Activated CD4-positive, CD25-positive, alpha-beta regulatory T cell treated with anti-CD3 and anti-CD28 coated beads, Interleukin-2, amount 50 U/mL, for 24 hours (primary cell): ENCODE measurements around the gene SP100.
"Not testable (repeated sequence)": the region's sequence is repeated elsewhere in the genome, so short reads cannot be mapped to it uniquely, and the experiment has no call there.

ENCODE experiments used
- ATAC-seq, 2 donors: fragments of 150-1000 bp; cut with Tn5 transposase; one replicate each; pipeline ENCODE4 v1.10.0; 2021; ENCODE audit warnings: mild to moderate bottlenecking in 1 of 2, moderate library complexity in 1 of 2

SP100 gene

DNA sequence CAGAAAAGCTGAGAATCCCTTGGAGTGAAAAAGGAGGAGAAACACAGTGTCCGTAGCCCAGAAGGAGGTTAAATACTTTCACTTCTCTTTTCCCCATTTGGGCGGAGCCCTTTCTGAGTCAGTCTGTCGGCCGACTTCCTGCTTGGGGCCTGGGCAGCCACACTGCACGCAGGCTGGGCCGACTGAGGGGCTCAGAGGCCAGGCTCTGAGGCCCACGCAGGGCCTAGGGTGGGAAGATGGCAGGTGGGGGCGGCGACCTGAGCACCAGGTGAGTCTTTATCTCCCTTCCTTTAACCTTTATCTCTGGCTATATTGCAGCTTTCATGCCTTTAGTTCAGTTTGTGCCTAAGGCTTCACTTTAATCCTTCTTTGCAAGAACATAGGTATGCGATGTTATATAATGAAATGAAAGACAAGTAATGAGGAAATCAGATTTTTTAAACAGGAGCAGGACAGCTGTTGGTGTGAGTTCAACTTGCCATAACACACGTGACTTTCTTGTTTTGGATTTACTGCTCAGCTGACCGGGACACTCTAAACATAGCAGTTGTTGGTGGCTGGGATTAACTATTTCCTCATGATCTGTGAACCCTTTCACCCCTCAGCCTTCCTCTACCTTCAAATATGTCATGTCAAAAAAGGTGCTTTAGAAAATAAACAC, at the start of gene SP100:
Gene SP100 (plus strand): TSS at position 141 of the 661 bp plus-strand sequence. CDS start 96 bp downstream, at position 237.
- peak; percentile 85 for ATAC-seq

DNA sequence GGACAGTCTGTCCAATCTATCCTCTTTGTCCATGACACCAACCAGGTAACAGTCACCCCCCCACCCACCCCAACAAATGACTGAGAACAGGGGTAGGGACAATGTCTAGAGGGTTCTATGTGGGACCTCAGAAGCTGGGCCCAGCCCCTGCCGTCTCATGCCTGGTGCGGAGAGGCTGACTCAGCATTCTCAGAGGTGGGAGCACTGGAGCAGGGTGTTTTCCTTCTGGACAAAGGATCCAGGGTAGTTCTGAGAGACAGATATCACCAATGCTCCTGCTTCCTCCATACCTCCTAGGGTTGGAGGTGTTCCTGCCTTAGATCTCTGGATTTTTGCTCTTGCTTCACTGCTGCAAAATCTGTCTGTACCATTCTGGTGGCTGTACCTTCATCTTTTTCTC, 33.9 kb upstream of the SP100 start:
- no peak for ATAC-seq

DNA sequence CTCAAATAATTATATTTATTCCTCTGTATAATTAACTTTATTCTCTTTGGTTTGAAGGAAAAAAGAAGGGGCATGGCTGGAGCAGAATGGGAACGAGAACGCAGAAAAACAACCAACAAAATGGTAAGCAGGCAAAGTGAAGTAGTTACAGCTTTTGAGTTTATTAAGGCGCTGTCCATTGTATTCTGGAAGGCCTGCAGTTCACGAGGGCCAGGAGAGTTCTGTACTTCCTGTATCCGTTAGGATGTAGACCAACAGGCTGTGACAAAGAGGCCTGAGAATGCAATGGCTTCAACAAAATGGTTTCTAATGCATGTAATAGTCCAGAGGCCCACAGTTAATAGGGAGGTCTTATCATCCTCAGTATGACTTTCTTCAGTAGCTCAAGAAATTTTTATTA, 32.5 kb upstream of the SP100 start:
- ATAC-seq, result no peak

DNA sequence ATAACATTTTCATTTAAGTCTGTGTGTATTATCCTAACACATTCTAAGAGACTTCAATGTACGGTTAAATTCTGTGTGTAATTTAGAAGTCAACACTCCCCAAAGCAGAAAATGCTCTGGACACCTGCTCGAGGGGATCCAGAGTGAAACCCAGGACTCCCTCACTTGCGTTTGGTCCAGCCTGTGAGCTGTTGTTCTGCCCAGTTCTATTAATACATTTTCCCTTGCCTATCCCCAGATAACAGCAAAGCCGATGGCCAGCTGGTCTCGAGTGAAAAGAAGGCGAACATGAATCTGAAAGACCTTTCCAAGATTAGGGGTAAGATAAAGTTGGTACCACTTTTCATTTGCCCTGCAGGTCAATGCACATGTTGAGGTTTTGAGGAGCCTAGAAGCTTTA, 31.0 kb upstream of the SP100 start:
- no peak for ATAC-seq

DNA sequence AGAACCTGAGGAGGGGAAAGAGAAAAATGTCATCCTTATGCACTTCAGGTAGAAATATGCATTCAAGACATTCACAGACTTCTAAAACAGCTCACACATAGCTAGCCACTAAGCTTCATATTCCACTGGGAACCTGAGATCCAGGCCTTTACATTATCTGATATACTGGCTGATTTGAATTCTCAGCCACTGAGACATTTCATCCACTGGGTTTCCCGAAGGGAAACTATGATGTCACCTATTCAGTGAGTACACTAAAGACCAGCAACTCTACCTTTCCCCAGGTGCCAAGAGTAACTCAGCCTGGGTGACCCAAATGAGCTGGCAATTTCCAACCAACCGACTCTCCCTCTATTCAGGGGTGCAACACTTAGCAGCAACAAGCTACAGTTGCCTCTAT, 21.7 kb upstream of the SP100 start:
- no peak for ATAC-seq

DNA sequence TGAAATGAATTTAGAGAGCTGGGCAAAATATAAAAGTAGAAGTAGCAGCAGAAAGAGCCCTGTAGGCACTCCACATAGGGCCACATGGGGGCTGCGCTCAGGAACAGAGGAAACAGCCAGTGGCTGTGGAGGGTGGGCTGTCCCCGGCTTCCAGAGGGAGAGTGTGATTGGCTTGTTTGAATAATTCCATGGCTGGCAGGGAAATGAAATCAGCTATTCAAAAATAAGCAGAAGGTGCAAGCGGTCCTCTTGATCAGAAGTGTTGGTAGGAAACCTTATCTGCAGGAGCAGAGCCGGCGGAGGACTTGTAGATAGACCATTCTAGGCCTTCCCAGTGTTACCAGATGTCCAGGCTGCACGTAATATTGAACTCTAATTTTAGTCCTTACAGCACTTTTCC, 17.3 kb upstream of the SP100 start:
- ATAC-seq, result not testable (repeated sequence)

DNA sequence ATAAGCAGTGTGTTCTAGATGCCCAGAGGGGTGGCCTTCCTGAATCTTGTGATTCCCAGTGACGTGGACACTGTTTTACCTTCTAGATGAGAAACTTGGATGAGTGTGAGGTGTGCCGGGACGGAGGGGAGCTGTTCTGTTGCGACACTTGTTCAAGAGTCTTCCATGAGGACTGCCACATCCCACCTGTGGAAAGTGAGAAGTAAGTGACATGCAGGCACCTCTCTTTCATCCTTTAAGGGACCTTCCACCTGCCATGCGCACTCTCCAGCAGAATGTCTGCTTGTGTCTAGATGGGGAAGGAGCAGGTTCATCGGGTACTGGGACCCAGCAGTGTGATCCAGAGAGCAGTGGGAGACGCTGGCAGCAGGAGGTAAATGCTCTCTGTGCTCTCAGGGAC, 16.0 kb upstream of the SP100 start:
- ATAC-seq, result no peak

DNA sequence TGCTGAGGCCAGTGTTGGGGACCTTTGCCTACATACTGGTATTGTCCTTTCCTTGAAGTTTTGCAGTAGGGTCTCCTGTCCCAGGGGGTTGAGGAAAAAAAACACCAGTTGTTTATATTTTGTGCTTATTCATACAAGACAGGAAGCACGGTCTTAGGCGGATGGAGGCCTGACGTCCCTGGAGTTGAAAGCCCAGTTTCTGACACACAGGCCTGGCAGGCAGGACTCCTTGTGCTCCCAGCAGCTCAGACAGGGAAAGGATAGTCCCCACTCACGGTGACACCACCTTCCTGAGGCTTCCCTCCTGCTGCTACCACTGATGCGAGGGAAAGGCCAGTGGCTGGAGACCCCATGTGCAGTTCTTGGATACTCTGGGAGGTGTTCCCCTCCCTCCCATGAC, 15.5 kb upstream of the SP100 start:
- no peak for ATAC-seq

DNA sequence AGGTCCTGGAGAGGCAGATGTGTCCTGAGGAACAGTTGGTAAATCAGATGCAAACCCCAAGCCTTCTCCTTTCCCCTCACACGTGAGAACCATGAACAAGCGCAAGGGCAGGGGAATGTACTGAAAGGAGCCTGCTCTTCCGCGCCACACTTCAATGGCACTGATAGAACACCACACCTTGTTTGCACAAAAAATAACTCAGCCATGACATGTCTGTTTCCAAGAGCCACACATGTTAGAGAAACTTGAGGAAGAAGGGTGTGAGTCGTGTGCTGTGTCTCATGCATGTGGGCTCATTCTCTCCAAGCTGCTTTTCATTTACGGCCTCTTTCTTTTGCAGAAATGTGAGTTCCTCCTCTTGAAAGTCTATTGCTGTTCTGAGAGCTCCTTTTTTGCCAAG, 15.0 kb upstream of the SP100 start:
- not testable (repeated sequence) for ATAC-seq

DNA sequence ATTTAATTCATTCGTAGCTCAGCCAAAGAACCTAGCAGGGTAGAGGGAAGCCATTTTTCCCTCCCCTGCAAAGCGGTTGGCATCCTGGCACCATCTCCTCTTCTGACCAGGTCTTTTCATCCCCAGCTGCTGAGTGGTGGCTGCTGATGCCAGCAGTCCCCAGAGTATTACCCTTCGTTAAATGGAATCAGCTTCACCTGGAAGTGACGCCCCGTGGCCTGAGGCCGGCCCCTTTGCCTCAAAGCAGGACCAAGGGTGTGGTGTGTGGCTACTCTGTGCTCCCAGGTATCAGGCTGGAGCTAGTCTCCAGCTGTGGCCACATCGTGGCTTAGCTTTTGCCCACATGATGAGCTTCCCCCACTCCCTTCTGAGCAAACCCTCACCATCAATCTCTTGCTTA, 12.3 kb upstream of the SP100 start:
- no peak for ATAC-seq

DNA sequence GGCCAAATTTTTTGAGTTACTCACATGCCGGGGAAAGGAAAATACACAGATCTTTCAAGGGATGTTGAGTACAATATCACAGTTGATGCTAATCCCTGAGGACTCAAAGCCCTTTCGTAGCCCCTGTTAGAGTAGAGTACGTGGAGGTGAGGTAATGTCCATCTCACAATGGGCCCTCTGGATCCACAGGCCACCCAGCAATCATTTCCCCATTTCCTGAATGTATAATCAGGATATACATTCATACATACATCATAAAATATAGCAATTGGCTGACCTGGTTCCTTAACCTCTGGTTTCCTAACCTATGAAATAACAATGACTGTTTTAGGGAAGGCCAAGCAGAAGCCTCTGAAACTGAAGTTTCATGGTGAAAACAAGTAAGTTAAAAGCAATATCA, 10.2 kb upstream of the SP100 start:
- ATAC-seq, result no peak

DNA sequence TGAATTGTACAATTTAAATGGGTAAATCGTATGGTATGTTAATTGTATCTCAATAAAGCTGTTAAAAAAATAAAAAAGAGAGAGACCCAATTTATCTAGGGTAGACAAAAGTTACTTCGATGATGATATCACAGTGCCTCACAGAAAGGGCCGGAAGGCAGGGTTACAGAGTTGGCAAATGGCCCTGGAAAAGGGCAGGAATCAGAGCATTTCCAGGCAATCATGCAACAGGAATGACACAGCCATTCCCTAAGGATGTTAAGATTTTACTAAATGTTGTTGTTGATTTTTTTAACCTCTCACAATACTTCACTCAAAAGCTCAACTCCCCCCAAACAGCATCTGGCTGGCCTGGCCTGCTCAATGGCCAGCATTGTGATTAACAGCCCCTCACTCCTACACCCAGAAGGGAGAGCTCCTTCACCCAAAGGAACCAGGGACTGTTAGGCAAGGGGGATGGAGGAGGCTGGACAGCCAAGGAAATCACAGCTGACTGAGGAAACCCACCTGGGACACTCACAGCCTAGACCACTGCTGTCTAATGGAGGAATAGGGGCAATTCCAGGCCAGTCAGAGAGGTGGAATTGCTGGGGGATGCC, 7.7 kb upstream of the SP100 start:
- ATAC-seq, result no peak

DNA sequence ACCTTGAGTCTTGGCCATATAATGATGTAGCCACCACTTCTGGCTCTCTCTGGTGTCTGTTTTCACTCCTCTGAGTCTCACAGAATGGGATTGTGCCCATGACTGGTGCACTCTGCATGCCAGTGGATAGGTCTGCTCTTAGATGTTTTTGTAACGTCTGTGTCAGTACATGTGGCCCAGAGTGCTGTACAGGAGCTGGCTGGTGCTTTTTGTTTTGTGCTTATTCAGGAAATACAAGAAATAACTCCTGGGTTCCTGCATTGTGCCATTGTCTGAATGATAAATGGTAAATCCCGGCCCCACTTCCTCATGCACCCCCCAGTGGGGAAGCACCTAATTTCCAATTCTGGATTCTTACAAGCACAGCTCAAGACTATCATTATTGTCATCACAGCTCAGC, 6.7 kb upstream of the SP100 start:
- not testable (repeated sequence) for ATAC-seq

DNA sequence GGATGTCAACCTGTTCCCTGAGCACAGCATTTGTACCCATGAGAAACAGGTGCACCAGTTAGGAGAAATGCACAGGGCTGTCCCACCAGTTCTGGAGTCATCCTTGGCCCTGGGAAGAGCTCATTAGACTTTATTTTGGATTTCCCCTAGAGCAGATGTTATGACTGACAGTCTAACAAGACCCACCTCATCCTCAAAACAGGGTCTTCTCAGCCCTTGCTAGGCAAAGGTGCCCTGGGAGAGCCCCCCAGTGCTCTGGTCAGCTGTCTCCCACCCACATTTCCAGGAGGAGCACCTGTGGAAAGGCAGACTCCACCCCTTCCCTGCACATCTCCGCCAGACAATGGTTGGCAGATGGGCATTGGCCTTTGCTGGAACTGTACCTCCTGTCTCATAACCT, 5.7 kb upstream of the SP100 start:
- no peak for ATAC-seq

DNA sequence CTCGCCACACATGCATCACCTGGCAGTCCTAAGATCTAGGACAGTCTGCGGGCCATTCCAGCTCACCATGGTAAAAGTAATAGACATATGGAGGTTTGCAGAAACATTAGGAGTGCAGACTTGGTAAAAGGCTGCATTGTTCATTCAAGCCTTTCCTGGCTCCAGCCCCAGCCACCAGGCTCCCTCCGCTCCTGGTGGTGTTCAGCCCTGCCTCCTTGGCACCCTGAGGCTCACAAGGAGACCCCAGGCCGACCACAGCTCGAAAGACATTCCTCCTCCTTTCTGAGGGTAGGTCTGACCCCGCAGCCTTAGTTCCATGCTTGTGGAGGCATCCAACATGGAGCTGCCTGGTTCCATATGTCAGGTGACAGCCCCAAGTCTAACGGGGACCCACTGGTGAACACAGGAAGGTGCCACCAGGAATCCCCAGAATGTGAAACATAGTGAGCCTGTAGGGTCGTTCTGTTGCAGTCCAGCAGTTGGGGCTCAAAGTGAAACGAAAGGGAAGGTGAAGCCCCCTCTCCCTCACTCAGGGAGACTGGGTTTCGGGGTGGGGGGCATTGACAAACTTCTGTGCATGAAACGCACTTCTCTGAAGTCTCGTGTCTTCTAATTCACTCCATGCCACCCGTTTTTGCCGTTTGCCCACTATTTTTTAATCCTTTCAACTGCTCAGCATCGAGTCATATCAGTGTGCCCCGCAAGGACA, 5.0 kb upstream of the SP100 start:
- no peak for ATAC-seq

DNA sequence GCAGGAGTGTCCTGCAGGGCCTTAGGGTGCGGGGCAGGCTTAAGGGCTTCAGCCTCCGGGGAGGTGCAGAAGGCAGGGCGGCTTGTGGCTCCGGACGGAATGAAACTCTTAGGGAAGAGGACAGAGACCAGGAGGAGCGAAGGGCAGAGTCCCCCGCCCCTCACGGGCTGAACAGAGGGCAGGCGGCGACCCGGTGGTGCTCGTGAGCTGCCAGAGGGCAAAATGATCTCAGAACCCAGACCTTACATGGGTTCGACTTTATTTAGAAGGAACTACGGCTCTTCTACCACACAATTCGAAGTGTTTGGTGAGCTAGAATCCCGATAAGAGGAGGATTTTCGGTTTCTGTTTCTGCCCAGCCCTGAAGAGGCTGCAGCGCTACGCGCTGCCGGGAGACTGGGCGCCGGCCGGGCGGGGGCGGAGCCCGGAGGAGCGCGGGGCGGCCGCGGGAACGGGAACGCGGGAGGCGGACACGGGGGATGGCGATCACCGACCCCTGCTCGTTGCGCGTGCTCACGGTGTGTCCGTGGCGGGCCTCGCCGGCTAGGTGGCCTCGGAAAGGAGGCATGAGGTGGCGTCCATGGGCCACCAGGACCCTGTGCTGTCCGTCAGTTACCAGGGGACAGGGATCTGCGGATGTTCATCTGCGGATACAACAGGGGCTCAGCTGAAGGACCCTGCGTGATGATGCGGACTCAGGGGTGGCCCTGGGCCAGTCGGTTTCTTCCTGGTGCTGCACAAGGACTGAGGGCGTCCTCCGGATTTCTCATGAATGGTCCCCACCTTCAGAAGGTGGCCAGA, 4.2 kb upstream of the SP100 start:
- ATAC-seq, result peak; percentile 74 to 77

DNA sequence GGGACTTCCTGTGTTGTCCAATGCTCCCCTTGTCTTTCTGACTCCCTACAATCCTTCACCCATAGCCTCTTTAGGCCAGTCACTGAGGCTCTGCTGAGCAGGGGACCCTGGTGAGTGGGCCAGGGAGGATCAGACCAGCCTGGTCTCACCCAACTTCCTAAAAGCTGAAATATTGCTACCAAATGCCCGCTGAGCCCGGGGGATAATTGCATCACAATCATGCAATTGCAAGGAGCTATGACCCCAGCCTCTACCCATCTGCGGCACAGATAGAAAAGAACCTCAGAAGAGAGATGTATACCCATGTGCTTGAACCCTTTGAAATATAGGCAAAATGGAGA, 3.7 kb upstream of the SP100 start:
- no peak for ATAC-seq

DNA sequence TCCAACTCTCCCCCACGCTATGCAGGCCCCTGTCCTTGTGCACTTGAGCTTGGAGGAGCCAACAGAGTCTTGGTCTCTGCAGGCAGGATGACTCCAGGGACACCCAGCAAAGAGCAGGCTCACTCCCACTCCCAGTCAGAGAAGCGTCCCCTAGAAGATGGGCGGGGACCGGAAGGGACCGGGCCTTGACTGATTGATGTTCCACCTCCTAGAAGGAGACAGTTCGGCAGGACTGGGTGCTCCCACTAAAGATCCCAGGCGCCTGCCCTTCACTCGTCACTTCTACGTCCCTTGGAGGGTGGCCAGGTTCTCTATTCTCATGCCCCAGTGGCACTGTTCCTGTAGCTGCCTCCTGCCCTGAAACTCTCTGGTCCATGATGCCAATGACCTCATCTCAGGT, 3.2 kb upstream of the SP100 start:
- ATAC-seq, result no peak

DNA sequence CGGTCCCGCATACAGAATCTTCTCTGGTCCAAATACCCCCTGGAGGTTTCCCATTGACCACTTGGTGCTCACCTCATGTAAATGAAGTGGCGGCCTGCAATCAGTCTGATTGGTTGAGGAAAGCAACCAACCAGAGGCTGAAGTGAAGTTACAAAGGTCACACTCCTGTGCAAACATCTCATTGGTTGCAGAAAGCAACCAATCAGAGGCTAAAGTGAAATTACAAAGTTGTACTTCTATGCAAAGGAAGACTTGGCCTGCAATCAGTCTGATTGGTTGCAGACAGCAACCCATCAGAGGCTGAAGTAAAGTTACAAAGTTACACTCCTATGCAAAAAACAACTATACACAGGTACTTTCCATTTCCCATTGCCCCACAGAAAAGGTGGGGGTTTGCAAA, 2.5 kb upstream of the SP100 start:
- ATAC-seq, result no peak

DNA sequence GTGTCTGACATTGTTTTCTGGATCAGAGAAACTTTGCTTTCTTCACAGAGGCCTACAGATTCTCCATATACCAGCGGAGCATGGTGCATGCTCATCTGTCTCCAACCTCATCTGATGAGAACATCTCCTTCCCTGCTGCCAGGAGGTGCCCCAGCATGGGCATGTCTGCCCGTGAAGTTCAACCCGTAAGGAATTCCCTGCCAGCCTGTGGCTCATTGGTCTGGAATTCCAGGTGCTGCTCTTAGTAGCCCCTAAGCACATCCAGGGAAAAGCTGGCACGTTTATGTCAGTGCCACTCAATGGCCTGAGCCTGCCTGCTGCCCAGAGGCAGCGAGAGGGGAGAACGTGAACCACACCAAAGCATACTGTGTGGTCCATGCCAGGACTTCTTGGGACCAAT, 1.7 kb upstream of the SP100 start:
- no peak for ATAC-seq

DNA sequence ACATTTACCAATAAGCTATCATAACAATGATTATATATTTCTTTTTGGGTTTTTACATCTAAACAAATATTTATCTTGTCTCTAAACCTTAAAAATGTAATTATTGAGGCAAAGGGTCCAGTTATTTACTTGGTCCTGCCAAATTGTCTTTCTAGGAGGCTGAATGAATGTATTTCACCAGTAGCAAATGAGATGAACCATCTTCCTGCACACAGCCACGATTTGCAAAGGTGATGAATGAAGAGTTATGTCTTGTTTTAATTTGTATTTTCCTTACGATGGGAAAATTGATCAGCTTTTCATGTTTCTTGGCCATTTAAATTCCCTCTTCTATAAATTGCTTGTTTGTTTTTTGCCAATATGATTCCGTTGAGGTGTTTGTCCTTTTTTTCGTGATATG, 1.4 kb downstream of the SP100 start:
- ATAC-seq, result no peak

DNA sequence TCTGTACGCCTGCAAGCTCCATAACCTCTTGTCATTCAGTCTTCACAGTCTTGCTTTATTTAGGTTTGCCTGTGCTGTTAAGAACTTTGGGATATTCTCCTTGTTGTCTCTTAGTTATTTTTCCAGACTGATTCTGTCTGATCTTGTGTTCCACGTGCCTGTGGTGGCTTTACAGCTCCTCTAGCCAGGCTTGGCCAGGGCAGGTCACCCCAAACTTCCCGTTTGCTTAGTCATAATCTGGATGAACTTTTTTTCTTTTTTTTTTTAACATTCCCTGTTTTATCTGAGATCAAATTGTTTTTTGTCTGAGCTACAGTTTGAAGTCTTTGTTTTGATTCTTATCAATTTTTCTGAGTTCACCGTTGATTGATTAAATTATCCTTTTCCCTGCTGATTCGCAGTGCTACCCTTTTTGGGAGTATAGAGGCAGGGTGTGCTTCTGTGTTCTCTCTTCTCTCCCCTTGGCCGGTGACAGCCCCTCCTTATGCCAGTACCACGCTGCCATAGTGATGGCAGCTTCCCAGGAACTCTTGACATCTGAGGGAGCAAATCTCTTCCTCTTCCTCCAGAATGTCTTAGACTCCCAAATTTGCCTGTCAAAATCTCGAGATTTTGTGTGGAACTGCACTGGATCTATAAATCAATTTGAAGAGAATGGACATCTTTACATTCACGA, 2.5 kb downstream of the SP100 start:
- no peak for ATAC-seq

DNA sequence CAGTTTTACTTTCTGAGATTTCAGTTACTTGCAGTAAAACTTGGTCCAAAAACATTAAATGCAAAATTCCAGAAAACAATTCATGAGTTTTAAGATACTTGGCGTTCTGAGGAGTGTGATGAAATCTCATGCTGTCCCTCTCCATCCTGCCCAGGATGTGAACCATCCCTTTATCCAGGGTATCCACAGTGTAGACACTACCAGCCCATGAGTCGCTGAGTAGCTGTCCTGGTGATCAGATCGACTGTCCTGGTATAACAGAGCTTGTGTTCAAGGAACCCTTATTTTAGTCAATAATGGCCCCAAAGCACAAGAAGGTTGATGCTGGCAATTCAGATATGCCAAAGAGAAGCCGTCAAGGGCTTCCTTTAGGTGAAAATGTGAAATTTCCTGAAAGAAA, 3.2 kb downstream of the SP100 start:
- no peak for ATAC-seq
